Keratinocyte (primary cell): ENCODE measurements around the gene NLGN3. TPM values are rescaled to one million over a fixed set of nuclear protein-coding genes. Genes with fewer than 3 reads are reported as not detected.

Source experiments
- DNase-seq: peaks from one replicate; pipeline ENCODE4 v3.0.0-alpha.2; 2011; ENCODE audit warnings: low read depth, missing footprints, low spot score
- FAIRE-seq: peaks from 2 replicates; lab custom pipeline; 2011; peaks lifted over from hg19 to GRCh38; lab: Jason Lieb, UNC
- H2AFZ ChIP-seq: 2 replicates; pipeline ENCODE4 v1.6.0; 2012; ENCODE audit warnings: low read length, control low read depth, inconsistent platforms; ENCODE audit not compliant: control insufficient read depth
- H3K27ac ChIP-seq: 2 replicates; pipeline ENCODE4 v1.5.1; 2011; ENCODE audit warnings: low read length; ENCODE audit not compliant: control insufficient read depth, insufficient read depth
- H3K27me3 ChIP-seq: 3 replicates; pipeline ENCODE4 v1.6.0; 2011; ENCODE audit warnings: low read length; ENCODE audit not compliant: control insufficient read depth, insufficient read depth; ENCODE audit errors: extremely low read depth
- H3K36me3 ChIP-seq, 2 experiments: 2 replicates in 1 of 2; 3 replicates in 1 of 2; pipeline ENCODE4 v1.5.1; 2011; ENCODE audit warnings: low read length in 2 of 2, mild to moderate bottlenecking in 1 of 2; ENCODE audit not compliant: control insufficient read depth in 2 of 2, insufficient read depth in 2 of 2; ENCODE audit errors: extremely low read depth in 1 of 2
- H3K4me1 ChIP-seq: 3 replicates; pipeline ENCODE4 v1.5.1; 2011; ENCODE audit warnings: low read length; ENCODE audit not compliant: control insufficient read depth, insufficient read depth; ENCODE audit errors: extremely low read depth
- H3K4me2 ChIP-seq: 3 replicates; pipeline ENCODE4 v1.6.0; 2011; ENCODE audit warnings: low read depth, low read length; ENCODE audit not compliant: control insufficient read depth, insufficient read depth; ENCODE audit errors: extremely low read depth
- H3K4me3 ChIP-seq, 3 experiments: fragments of 200-600 bp in 1 of 3; sonication (generic) in 1 of 3; 2 replicates in 2 of 3; 3 replicates in 1 of 3; pipeline ENCODE4 v1.5.1; 2011 to 2016; ENCODE audit warnings: low read length in 3 of 3, mild to moderate bottlenecking in 3 of 3, control low read depth in 2 of 3, inconsistent platforms in 1 of 3, low read depth in 1 of 3, mixed read lengths in 1 of 3, mixed run types in 1 of 3, moderate library complexity in 1 of 3; ENCODE audit not compliant: control insufficient read depth in 2 of 3, insufficient read depth in 2 of 3; ENCODE audit errors: extremely low read depth in 1 of 3
- H3K79me2 ChIP-seq: 2 replicates; pipeline ENCODE4 v1.6.0; 2012; ENCODE audit warnings: low read length; ENCODE audit not compliant: control insufficient read depth, insufficient read depth
- H3K9ac ChIP-seq: 3 replicates; pipeline ENCODE4 v1.6.0; 2011; ENCODE audit warnings: low read length; ENCODE audit not compliant: control insufficient read depth, insufficient read depth; ENCODE audit errors: extremely low read depth
- H3K9me1 ChIP-seq: 3 replicates; pipeline ENCODE4 v1.6.0; 2011; ENCODE audit warnings: low read length; ENCODE audit not compliant: control insufficient read depth, insufficient read depth; ENCODE audit errors: extremely low read depth
- H3K9me3 ChIP-seq: 2 replicates; pipeline ENCODE4 v1.5.1; 2012; ENCODE audit warnings: low read depth, low read length; ENCODE audit not compliant: control insufficient read depth
- H4K20me1 ChIP-seq: 3 replicates; pipeline ENCODE4 v1.6.0; 2011; ENCODE audit warnings: low read length; ENCODE audit not compliant: control insufficient read depth, insufficient read depth; ENCODE audit errors: extremely low read depth
- EZH2 ChIP-seq: IDR thresholded peaks from one replicate; pipeline ENCODE4 v1.6.1; 2012; ENCODE audit warnings: inconsistent platforms, mild to moderate bottlenecking, low read length, moderate library complexity
- dilution Hi-C: fragments of 300-500 bp; cut with MboI; formaldehyde crosslinking; loops from one replicate; pipeline ENCODE4 v1.7.0; 2020; ENCODE audit warnings: low sequenced_read_pairs; ENCODE audit not compliant: extremely low pct_ligation_motif_present
- polyA plus RNA-seq, 5 experiments: library from polyadenylated mRNA; depleted of rRNA in 3 of 5; stranded (reverse) in 3 of 5; stranded (forward) in 1 of 5; unstranded in 1 of 5; fragments of >200 nt; gene quantifications; 1 replicate in 1 of 5; 2 replicates in 3 of 5; 3 replicates in 1 of 5; pipeline versions ENCODE4 v1.2.1 to v1.2.3, GENCODE V29; 2011 to 2012; ENCODE audit warnings: missing spikeins in 2 of 5, low read depth in 1 of 5, low replicate concordance in 1 of 5
- TF ChIP-seq, protein P1 (sequence below), 3 experiments: IDR thresholded peaks in 1 of 3; conservative IDR thresholded peaks in 1 of 3; optimal IDR thresholded peaks in 1 of 3; 2 replicates in 2 of 3; 3 replicates in 1 of 3; pipeline versions ENCODE3 to v1.5.1; 2011; ENCODE audit warnings: low read length in 3 of 3, mild to moderate bottlenecking in 3 of 3, moderate library complexity in 2 of 3, control low read depth in 1 of 3, inconsistent platforms in 1 of 3; ENCODE audit not compliant: insufficient read depth in 2 of 3; ENCODE audit errors: extremely low read depth in 1 of 3

Gene NLGN3
- polyA plus RNA-seq, 1 donor (not counting 4 experiments of a cell fraction or from before 2014, with no cell fraction given), result 0.05 TPM

DNA sequence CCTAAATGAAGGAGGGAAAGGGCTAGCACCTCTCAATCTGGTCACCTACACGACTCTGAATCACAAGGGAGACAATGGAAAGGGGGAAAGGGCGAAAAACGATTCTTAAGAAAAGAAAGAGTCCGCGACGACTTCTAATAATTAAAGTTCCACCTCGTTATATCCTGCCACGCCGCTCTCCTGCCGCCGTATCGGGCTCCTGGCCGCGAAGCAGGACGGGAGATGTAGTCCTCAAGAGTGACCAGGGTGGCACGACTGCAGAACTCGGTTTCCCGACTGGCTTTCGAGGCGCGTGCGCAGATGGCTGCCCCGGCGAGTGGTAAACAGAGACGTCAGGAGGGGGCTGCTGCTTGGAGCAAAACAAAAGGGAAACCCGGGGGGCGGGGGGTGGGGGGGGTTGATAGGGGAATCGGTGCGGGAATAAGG, 49.1 kb upstream of the NLGN3 start, which contains the start of gene FOXO4:
Gene FOXO4 (plus strand): TSS at position 297 of the 426 bp plus-strand sequence. CDS start 678 bp downstream, outside the sequence.
- no peaks in the 10 kb centered on the region for H3K9me3 ChIP-seq
- no peaks in the 10 kb centered on the region for H3K4me1 ChIP-seq
- no peaks in the 10 kb centered on the region for H4K20me1 ChIP-seq
- H3K27ac ChIP-seq, result no peak within 1 kb of the TSS
- TF ChIP-seq EZH2, result no peak
- TF ChIP-seq, protein P1, sequence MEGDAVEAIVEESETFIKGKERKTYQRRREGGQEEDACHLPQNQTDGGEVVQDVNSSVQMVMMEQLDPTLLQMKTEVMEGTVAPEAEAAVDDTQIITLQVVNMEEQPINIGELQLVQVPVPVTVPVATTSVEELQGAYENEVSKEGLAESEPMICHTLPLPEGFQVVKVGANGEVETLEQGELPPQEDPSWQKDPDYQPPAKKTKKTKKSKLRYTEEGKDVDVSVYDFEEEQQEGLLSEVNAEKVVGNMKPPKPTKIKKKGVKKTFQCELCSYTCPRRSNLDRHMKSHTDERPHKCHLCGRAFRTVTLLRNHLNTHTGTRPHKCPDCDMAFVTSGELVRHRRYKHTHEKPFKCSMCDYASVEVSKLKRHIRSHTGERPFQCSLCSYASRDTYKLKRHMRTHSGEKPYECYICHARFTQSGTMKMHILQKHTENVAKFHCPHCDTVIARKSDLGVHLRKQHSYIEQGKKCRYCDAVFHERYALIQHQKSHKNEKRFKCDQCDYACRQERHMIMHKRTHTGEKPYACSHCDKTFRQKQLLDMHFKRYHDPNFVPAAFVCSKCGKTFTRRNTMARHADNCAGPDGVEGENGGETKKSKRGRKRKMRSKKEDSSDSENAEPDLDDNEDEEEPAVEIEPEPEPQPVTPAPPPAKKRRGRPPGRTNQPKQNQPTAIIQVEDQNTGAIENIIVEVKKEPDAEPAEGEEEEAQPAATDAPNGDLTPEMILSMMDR (optimal IDR thresholded peaks at IDR 0.05 in 1 of 3, IDR thresholded peaks at IDR 0.05 in 1 of 3, conservative IDR thresholded peaks at IDR 0.05 in 1 of 3; ENCODE audit: extremely low read depth in 1 of 3, insufficient read depth in 2 of 3, low read length in 3 of 3), result no peak
- H3K4me2 ChIP-seq, result peak within 1 kb of the TSS; percentile 80
- H3K4me3 ChIP-seq, result peak within 1 kb of the TSS; percentile 46 to 70 (median 51)
- H2AFZ ChIP-seq, result peak within 1 kb of the TSS; percentile 87
- H3K36me3 ChIP-seq, result no peaks in the 10 kb centered on the region
- peak; percentile 13 for FAIRE-seq
- no peak for DNase-seq
- dilution Hi-C loops, result no loop called here
- H3K9me1 ChIP-seq, result no peaks in the 10 kb centered on the region
- no peaks in the 10 kb centered on the region for H3K27me3 ChIP-seq
- peak within 1 kb of the TSS; percentile 67 for H3K9ac ChIP-seq
- H3K79me2 ChIP-seq, result no peaks in the 10 kb centered on the region

DNA sequence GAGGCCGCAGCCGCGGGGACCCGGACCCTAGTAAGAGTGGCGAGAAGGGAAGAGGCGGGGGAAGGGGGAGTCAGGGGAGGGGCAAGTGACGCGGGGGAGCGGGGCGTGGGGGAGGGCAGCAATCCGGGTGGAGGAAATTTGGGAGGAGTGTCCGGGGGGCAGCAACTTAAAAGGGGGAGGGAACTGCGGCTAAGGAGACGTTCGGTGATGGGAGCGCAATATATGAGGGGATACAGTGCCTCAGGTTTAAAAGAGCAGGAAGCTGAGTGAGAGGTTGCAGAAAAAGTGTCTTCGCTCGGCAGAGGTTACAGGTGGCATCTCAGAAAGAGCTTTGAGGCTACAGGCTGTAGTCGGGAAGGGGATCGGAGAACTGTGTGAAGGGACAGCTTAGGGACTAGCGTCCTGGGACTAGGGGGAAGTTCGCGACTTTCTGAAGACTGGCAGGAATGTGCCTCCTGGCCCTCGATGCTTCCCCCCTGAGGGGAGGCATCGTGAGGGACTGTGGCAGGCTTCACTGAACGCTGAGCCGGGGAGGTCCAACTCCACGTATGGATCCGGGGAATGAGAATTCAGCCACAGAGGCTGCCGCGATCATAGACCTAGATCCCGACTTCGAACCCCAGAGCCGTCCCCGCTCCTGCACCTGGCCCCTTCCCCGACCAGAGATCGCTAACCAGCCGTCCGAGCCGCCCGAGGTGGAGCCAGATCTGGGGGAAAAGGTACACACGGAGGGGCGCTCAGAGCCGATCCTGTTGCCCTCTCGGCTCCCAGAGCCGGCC, 48.5 kb upstream of the NLGN3 start:
- FAIRE-seq, result no peak
- Histone ChIP-seq H3K4me2 (peak overlapping the region; percentile 80), H3K36me3 (no peaks in the 10 kb centered on the region), H3K79me2 (no peaks in the 10 kb centered on the region), H3K9me3 (no peaks in the 10 kb centered on the region), H3K4me1 (no peaks in the 10 kb centered on the region), H3K4me3 (peak overlapping the region; percentile 46 to 68 (median 51)), H3K27ac (no peak overlapping the region), H3K9me1 (no peaks in the 10 kb centered on the region), H3K9ac (peak overlapping the region; percentile 34), H2AFZ (peak overlapping the region; percentile 83), H4K20me1 (no peaks in the 10 kb centered on the region), H3K27me3 (no peaks in the 10 kb centered on the region)
- TF ChIP-seq, protein P1 (optimal IDR thresholded peaks at IDR 0.05 in 1 of 3, IDR thresholded peaks at IDR 0.05 in 1 of 3, conservative IDR thresholded peaks at IDR 0.05 in 1 of 3; ENCODE audit: extremely low read depth in 1 of 3, insufficient read depth in 2 of 3, low read length in 3 of 3), result no peak
- TF ChIP-seq EZH2, result no peak
- DNase-seq, result no peak
- dilution Hi-C loops, result no loop called here
